Measurements from ENCODE around the gene SRD5A1. TPM values are rescaled to one million over a fixed set of nuclear protein-coding genes. Genes with fewer than 3 reads are reported as not detected.

SRD5A1 gene
- total RNA-seq, 1 donor from 2014 or later: 47.2 TPM

GRCh38 chr5:6704361-6704851 is 71.2 kb downstream of the SRD5A1 start:
- no peak overlapping the region for H3K27ac Mint-ChIP-seq (ENCODE audit: unreplicated experiment)
- DNase-seq: no peak
- no peaks in the 10 kb centered on the region for H3K36me3 Mint-ChIP-seq (ENCODE audit: unreplicated experiment)
- no peaks in the 10 kb centered on the region for H3K4me1 Mint-ChIP-seq (ENCODE audit: low read depth, unreplicated experiment)
- TF ChIP-seq, protein P1, sequence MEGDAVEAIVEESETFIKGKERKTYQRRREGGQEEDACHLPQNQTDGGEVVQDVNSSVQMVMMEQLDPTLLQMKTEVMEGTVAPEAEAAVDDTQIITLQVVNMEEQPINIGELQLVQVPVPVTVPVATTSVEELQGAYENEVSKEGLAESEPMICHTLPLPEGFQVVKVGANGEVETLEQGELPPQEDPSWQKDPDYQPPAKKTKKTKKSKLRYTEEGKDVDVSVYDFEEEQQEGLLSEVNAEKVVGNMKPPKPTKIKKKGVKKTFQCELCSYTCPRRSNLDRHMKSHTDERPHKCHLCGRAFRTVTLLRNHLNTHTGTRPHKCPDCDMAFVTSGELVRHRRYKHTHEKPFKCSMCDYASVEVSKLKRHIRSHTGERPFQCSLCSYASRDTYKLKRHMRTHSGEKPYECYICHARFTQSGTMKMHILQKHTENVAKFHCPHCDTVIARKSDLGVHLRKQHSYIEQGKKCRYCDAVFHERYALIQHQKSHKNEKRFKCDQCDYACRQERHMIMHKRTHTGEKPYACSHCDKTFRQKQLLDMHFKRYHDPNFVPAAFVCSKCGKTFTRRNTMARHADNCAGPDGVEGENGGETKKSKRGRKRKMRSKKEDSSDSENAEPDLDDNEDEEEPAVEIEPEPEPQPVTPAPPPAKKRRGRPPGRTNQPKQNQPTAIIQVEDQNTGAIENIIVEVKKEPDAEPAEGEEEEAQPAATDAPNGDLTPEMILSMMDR (IDR thresholded peaks at IDR 0.05; ENCODE audit: partially characterized antibody, unreplicated experiment): no peak
- no peak overlapping the region for H3K4me3 Mint-ChIP-seq (ENCODE audit: unreplicated experiment)
- H3K27me3 Mint-ChIP-seq (ENCODE audit: unreplicated experiment): peaks cover 4% of the 10 kb centered on the region
- no peaks in the 10 kb centered on the region for H3K9me3 Mint-ChIP-seq (ENCODE audit: unreplicated experiment)

DNA sequence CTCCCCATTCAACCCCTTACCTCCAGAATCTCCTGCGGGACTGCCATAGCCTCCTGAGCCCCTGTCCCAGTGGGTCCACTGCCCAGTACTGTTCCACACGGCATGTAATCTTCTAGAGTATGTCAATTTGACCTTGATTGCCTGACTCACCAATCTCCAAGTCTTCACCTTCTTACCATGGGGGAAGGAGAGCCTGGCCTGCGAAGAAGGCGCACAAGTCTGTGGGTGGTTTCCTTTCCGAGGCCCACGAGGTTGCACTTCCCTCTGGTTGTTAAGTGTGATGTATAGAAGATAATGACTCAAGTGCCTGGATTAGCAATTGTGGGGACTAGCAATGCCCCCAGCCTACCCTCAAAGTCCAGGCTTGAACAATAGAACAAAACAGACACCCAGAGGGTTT is 71.8 kb downstream of the SRD5A1 start:
- H3K36me3 Mint-ChIP-seq (ENCODE audit: unreplicated experiment): no peaks in the 10 kb centered on the region
- H3K4me1 Mint-ChIP-seq (ENCODE audit: low read depth, unreplicated experiment): no peaks in the 10 kb centered on the region
- no peak overlapping the region for H3K27ac Mint-ChIP-seq (ENCODE audit: unreplicated experiment)
- H3K4me3 Mint-ChIP-seq (ENCODE audit: unreplicated experiment): no peak overlapping the region
- H3K27me3 Mint-ChIP-seq (ENCODE audit: unreplicated experiment): peaks cover 5% of the 10 kb centered on the region
- DNase-seq: no peak
- TF ChIP-seq, protein P1 (IDR thresholded peaks at IDR 0.05; ENCODE audit: partially characterized antibody, unreplicated experiment): no peak
- no peaks in the 10 kb centered on the region for H3K9me3 Mint-ChIP-seq (ENCODE audit: unreplicated experiment)

DNA sequence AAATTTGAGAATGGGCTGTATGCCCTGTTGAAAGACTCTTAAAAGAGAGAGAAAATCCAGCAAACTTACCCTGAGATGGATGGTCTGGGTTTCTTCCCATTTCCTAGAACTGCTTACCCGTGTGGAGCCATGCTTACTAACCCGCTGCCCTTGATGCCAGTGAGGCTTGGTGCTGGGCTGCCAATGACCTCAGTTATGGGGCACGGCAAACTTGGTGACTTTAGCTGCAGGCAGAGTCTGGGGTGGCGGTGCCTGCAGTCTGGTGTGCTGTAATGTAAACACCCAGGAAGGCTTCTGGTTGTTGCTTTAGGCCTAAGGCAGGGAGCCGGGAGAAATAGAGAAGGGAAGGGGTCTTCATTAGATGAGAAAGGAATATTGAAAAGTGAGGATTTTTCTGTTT is 72.7 kb downstream of the SRD5A1 start:
- TF ChIP-seq, protein P1 (IDR thresholded peaks at IDR 0.05; ENCODE audit: partially characterized antibody, unreplicated experiment): no peak
- Mint-ChIP-seq H3K27me3 (ENCODE audit: unreplicated experiment) (peaks cover 6% of the 10 kb centered on the region), H3K36me3 (ENCODE audit: unreplicated experiment) (no peaks in the 10 kb centered on the region), H3K4me1 (ENCODE audit: low read depth, unreplicated experiment) (no peaks in the 10 kb centered on the region), H3K9me3 (ENCODE audit: unreplicated experiment) (no peaks in the 10 kb centered on the region), H3K27ac (ENCODE audit: unreplicated experiment) (no peak overlapping the region), H3K4me3 (ENCODE audit: unreplicated experiment) (no peak overlapping the region)
- DNase-seq: no peak

DNA sequence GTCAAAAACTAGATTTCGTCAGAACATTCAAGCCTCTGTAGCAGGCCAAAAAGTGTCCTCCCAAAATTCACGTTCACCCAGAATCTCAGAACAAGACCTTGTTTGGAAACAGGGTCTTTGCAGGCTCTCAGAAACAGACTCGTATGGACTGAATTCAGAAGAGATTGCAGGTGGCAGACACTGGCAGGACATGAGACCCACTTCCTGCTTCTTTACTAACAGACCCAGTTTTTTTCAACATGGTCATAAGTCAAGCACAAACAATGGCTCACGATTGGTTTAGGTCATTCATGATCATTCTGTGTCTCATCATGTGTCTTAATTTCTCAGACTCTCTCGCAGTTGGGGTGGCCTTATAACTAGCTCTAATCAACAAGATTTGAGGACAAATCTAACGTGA is 74.6 kb downstream of the SRD5A1 start:
- Mint-ChIP-seq H3K4me1 (ENCODE audit: low read depth, unreplicated experiment) (no peaks in the 10 kb centered on the region), H3K27me3 (ENCODE audit: unreplicated experiment) (peaks cover 8% of the 10 kb centered on the region), H3K27ac (ENCODE audit: unreplicated experiment) (no peak overlapping the region), H3K36me3 (ENCODE audit: unreplicated experiment) (no peaks in the 10 kb centered on the region), H3K9me3 (ENCODE audit: unreplicated experiment) (peaks cover 5% of the 10 kb centered on the region), H3K4me3 (ENCODE audit: unreplicated experiment) (no peak overlapping the region)
- no peak for DNase-seq
- TF ChIP-seq, protein P1 (IDR thresholded peaks at IDR 0.05; ENCODE audit: partially characterized antibody, unreplicated experiment): no peak

GRCh38 chr5:6708814-6709213 is 75.6 kb downstream of the SRD5A1 start:
- Mint-ChIP-seq H3K27ac (ENCODE audit: unreplicated experiment) (no peak overlapping the region), H3K4me3 (ENCODE audit: unreplicated experiment) (no peak overlapping the region), H3K27me3 (ENCODE audit: unreplicated experiment) (peaks cover 8% of the 10 kb centered on the region), H3K9me3 (ENCODE audit: unreplicated experiment) (peaks cover 5% of the 10 kb centered on the region), H3K4me1 (ENCODE audit: low read depth, unreplicated experiment) (no peaks in the 10 kb centered on the region), H3K36me3 (ENCODE audit: unreplicated experiment) (no peaks in the 10 kb centered on the region)
- TF ChIP-seq, protein P1 (IDR thresholded peaks at IDR 0.05; ENCODE audit: partially characterized antibody, unreplicated experiment): no peak
- no peak for DNase-seq
